IMR-90 (cell line): ENCODE data around the gene INPP5J. TPM values are rescaled to one million over a fixed set of nuclear protein-coding genes. Genes with fewer than 3 reads are reported as not detected.

ENCODE experiments used
- ATAC-seq: fragments of 200-7000 bp; cut with Tn5 transposase; 2 replicates; pipeline ENCODE4 v1.9.1; 2020; ENCODE audit warnings: low read depth, mild to moderate bottlenecking, moderate library complexity
- BruUV-seq: library from RNA; stranded (reverse); fragments of 400-500 nt; replicated peaks from 2 replicates; lab custom pipeline; 2021; lab: Mats Ljungman, UMichigan
- CTCF ChIA-PET: fragments of 300-600 bp; formaldehyde crosslinking; extraction: SDS; loops from one replicate; lab custom pipeline; 2021; ENCODE audit warnings: antibody characterized with exemption; lab: Yijun Ruan, JAX
- POLR2A ChIA-PET: fragments of 300-600 bp; sonication (Branson Sonifier 250); formaldehyde crosslinking; loops from one replicate; lab custom pipeline; 2022; ENCODE audit warnings: antibody characterized with exemption; ENCODE audit not compliant: unreplicated experiment; lab: Charles Lee
- DNase-seq: peaks from one replicate; pipeline ENCODE4 v3.0.0; 2013
- H2AFZ ChIP-seq: replicated peaks from 2 replicates; pipeline ENCODE3; 2013; ENCODE audit warnings: low read length, mild to moderate bottlenecking; ENCODE audit not compliant: poor library complexity
- H2AK5ac ChIP-seq: 2 replicates; pipeline ENCODE4 v1.6.1; 2013; ENCODE audit warnings: low read depth, low read length, inconsistent platforms
- H2AK9ac ChIP-seq: replicated peaks from 2 replicates; pipeline ENCODE3; 2013; ENCODE audit warnings: mild to moderate bottlenecking, low read depth, low read length, moderate library complexity; ENCODE audit not compliant: poor library complexity
- H2BK120ac ChIP-seq: 2 replicates; pipeline ENCODE4 v1.6.1; 2013; ENCODE audit warnings: low read depth, low read length, inconsistent platforms
- H2BK15ac ChIP-seq: 3 replicates; pipeline ENCODE4 v1.6.1; 2013; ENCODE audit warnings: low read depth, low read length, inconsistent platforms
- H2BK20ac ChIP-seq: 2 replicates; pipeline ENCODE4 v1.6.1; 2013; ENCODE audit warnings: low read depth, mild to moderate bottlenecking, inconsistent platforms, low read length, moderate library complexity
- H2BK5ac ChIP-seq: 2 replicates; pipeline ENCODE4 v1.6.1; 2013; ENCODE audit warnings: mild to moderate bottlenecking, low read depth, low read length, inconsistent platforms; ENCODE audit not compliant: poor library complexity, severe bottlenecking
- H3K14ac ChIP-seq: replicated peaks from 2 replicates; pipeline ENCODE4 v1.6.1; 2013; ENCODE audit warnings: low read depth, low read length, inconsistent platforms
- H3K18ac ChIP-seq: 2 replicates; pipeline ENCODE4 v1.6.1; 2013; ENCODE audit warnings: low read depth, low read length, control low read depth
- H3K23ac ChIP-seq: 2 replicates; pipeline ENCODE4 v1.6.1; 2013; ENCODE audit warnings: low read depth, low read length, inconsistent platforms
- H3K27ac ChIP-seq: 2 replicates; pipeline ENCODE4 v1.5.1; 2013; ENCODE audit warnings: mild to moderate bottlenecking, control low read depth, low read length; ENCODE audit not compliant: insufficient read depth
- H3K27me3 ChIP-seq: 2 replicates; pipeline ENCODE4 v1.6.1; 2013; ENCODE audit warnings: low read length; ENCODE audit not compliant: control insufficient read depth, insufficient read depth
- H3K36me3 ChIP-seq: 2 replicates; pipeline ENCODE4 v1.6.1; 2013; ENCODE audit warnings: low read length, mixed read lengths; ENCODE audit not compliant: control insufficient read depth, insufficient read depth
- H3K4ac ChIP-seq: 2 replicates; pipeline ENCODE4 v1.6.1; 2013; ENCODE audit warnings: low read depth, low read length, inconsistent platforms
- H3K4me1 ChIP-seq: 2 replicates; pipeline ENCODE4 v1.6.1; 2013; ENCODE audit warnings: low read length, mixed read lengths; ENCODE audit not compliant: control insufficient read depth, insufficient read depth
- H3K4me2 ChIP-seq: 2 replicates; pipeline ENCODE4 v1.6.1; 2013; ENCODE audit warnings: low read depth, mild to moderate bottlenecking, control low read depth, low read length, moderate library complexity
- H3K4me3 ChIP-seq: 2 replicates; pipeline ENCODE4 v1.5.1; 2013; ENCODE audit warnings: low read depth, mild to moderate bottlenecking, control low read depth, low read length, moderate library complexity; ENCODE audit not compliant: insufficient read depth
- H3K56ac ChIP-seq: 2 replicates; pipeline ENCODE4 v1.6.1; 2013; ENCODE audit warnings: low read length, inconsistent platforms; ENCODE audit not compliant: insufficient read depth; ENCODE audit errors: extremely low read depth
- H3K79me1 ChIP-seq, 2 experiments: 2 replicates each; pipeline ENCODE4 v1.6.1; 2013; ENCODE audit warnings: low read length in 2 of 2, inconsistent platforms in 1 of 2, low read depth in 1 of 2
- H3K9ac ChIP-seq: 2 replicates; pipeline ENCODE4 v1.6.1; 2013; ENCODE audit warnings: low read depth, low read length, control low read depth
- H3K9me1 ChIP-seq: 2 replicates; pipeline ENCODE4 v1.6.1; 2013; ENCODE audit warnings: low read length, inconsistent platforms; ENCODE audit not compliant: insufficient read depth
- H3K9me3 ChIP-seq: 2 replicates; pipeline ENCODE4 v1.6.1; 2013; ENCODE audit warnings: low read length; ENCODE audit not compliant: control insufficient read depth, insufficient read depth
- H4K20me1 ChIP-seq: 2 replicates; pipeline ENCODE4 v1.6.1; 2013; ENCODE audit warnings: low read length, inconsistent platforms; ENCODE audit not compliant: insufficient read depth
- H4K5ac ChIP-seq: 2 replicates; pipeline ENCODE4 v1.6.1; 2013; ENCODE audit warnings: mild to moderate bottlenecking, low read depth, low read length, control low read depth
- H4K8ac ChIP-seq, 2 experiments: 2 replicates each; pipeline ENCODE4 v1.6.1; 2013; ENCODE audit warnings: low read depth in 2 of 2, low read length in 2 of 2, control low read depth in 1 of 2, inconsistent platforms in 1 of 2
- H4K91ac ChIP-seq: 2 replicates; pipeline ENCODE4 v1.6.1; 2013; ENCODE audit warnings: low read depth, low read length, inconsistent platforms; ENCODE audit not compliant: insufficient read depth
- BHLHE40 ChIP-seq: fragments of 150-350 bp; IDR thresholded peaks from 2 replicates; pipeline ENCODE4 v1.6.1; 2016; ENCODE audit warnings: mild to moderate bottlenecking, low read depth, low read length
- CEBPB ChIP-seq: IDR thresholded peaks from 2 replicates; pipeline ENCODE4 v1.6.1; 2012; ENCODE audit warnings: low read depth, low read length, improper control_type of control experiment
- CHD1 ChIP-seq: IDR thresholded peaks from 2 replicates; pipeline ENCODE4 v1.6.1; 2012; ENCODE audit warnings: low read depth, low read length, improper control_type of control experiment
- FOS ChIP-seq: fragments of 150-350 bp; IDR thresholded peaks from 2 replicates; pipeline ENCODE4 v1.6.1; 2016; ENCODE audit warnings: low read depth, low read length
- MAFK ChIP-seq: IDR thresholded peaks from 2 replicates; pipeline ENCODE4 v1.6.1; 2012; ENCODE audit warnings: low read depth, low read length, improper control_type of control experiment
- MAZ ChIP-seq: IDR thresholded peaks from 2 replicates; pipeline ENCODE4 v1.6.1; 2012; ENCODE audit warnings: low read depth, mild to moderate bottlenecking, low read length, improper control_type of control experiment, moderate library complexity, borderline replicate concordance
- MXI1 ChIP-seq: IDR thresholded peaks from 2 replicates; pipeline ENCODE4 v1.6.1; 2012; ENCODE audit warnings: low read depth, mild to moderate bottlenecking, low read length, moderate library complexity, borderline replicate concordance
- NFE2L2 ChIP-seq: fragments of 150-350 bp; IDR thresholded peaks from 2 replicates; pipeline ENCODE4 v1.6.1; 2016; ENCODE audit warnings: low read depth, mild to moderate bottlenecking, low read length
- POLR2A ChIP-seq: IDR thresholded peaks from 2 replicates; pipeline ENCODE4 v1.6.1; 2012; ENCODE audit warnings: mild to moderate bottlenecking, low read depth, low read length
- RAD21 ChIP-seq: IDR thresholded peaks from 2 replicates; pipeline ENCODE4 v1.6.1; 2012; ENCODE audit warnings: low read length, improper control_type of control experiment
- RCOR1 ChIP-seq: IDR thresholded peaks from 2 replicates; pipeline ENCODE4 v1.6.1; 2012; ENCODE audit warnings: mild to moderate bottlenecking, low read length, improper control_type of control experiment; ENCODE audit not compliant: insufficient replicate concordance
- RFX5 ChIP-seq: IDR thresholded peaks from 2 replicates; pipeline ENCODE4 v1.8.0; 2012; ENCODE audit warnings: low read depth, mild to moderate bottlenecking, low read length, moderate library complexity
- SMC3 ChIP-seq: fragments of 150-350 bp; IDR thresholded peaks from 2 replicates; pipeline ENCODE4 v1.6.1; 2016; ENCODE audit warnings: low read depth, mild to moderate bottlenecking, antibody characterized with exemption, low read length, moderate library complexity
- WGBS, 2 experiments: methylation state at CpG; one replicate each; pipeline versions ENCODE4 v1.1.5 to v1.1.7; 2013; ENCODE audit warnings: missing lambda C conversion rate in 2 of 2; ENCODE audit not compliant: insufficient read length in 1 of 2; ENCODE audit errors: extremely low coverage in 2 of 2; 5-methylcytosine and 5-hydroxymethylcytosine counted together
- dilution Hi-C: fragments of 300-500 bp; cut with HindIII; formaldehyde crosslinking; loops from one replicate; pipeline ENCODE4 v1.14.3; 2018; ENCODE audit warnings: low sequenced_read_pairs; ENCODE audit not compliant: unreplicated experiment
- in situ Hi-C: fragments of 300-500 bp; cut with MboI; formaldehyde crosslinking; loops from 3 replicates; pipeline ENCODE4 v1.14.3; 2019; ENCODE audit warnings: low sequenced_read_pairs, inconsistent platforms, mixed read lengths
- intact Hi-C: fragments of 100-400 bp; cut with micrococcal nuclease; formaldehyde crosslinking; loops from 2 replicates; pipeline ENCODE4 v1.10.0; 2022
- polyA plus RNA-seq, 3 experiments: library from polyadenylated mRNA; depleted of rRNA; stranded (reverse); fragments of >200 nt; gene quantifications; 2 replicates each; pipeline ENCODE4 v1.2.3, GENCODE V29; 2012; ENCODE audit warnings: low replicate concordance in 1 of 3
- total RNA-seq: library from RNA; depleted of rRNA; stranded (reverse); fragments of >200 nt; gene quantifications from 2 replicates; pipeline ENCODE4 v1.2.3, GENCODE V29; 2012
- TF ChIP-seq, protein P1 (sequence below): fragments of 150-350 bp; IDR thresholded peaks from 2 replicates; pipeline ENCODE4 v1.6.1; 2016; ENCODE audit warnings: low read depth, mild to moderate bottlenecking, low read length, moderate library complexity, borderline replicate concordance
- TF ChIP-seq, protein P2 (sequence below): conservative IDR thresholded peaks from 2 replicates; pipeline ENCODE4 v1.5.1; 2012; ENCODE audit warnings: mild to moderate bottlenecking, low read depth, low read length, improper control_type of control experiment
- TF ChIP-seq, protein P3 (sequence below): fragments of 150-350 bp; IDR thresholded peaks from 2 replicates; pipeline ENCODE4 v1.6.1; 2017; ENCODE audit warnings: mild to moderate bottlenecking, antibody characterized with exemption, low read length, low read depth

INPP5J gene
- total and polyA plus RNA-seq, 2 of the 4 experiments (the other 2 are of a cell fraction), result 0.36 to 2.2 TPM

DNA sequence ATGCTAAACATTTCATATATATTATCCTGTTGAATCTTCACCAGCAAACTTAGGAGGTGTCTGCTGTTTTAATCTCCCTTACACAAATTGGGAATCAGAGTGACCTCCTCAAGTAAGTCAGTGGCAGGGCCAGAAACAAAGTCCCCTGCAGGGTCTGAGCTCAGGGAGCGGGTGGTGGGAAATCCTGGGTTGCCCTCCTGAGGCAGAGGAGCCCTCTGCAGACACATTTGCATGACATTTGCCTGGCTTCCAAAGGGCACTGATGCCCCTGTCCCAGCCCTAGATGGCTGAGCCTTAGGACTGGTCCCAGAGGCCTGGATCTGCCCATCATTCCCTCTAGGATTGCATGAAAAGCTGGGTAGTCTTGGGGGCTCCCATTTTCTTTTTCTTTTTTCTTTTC is 2.1 kb upstream of the INPP5J start:
- H3K18ac ChIP-seq, result no peak overlapping the region
- intact Hi-C loops (no loop called here), in situ Hi-C loops (no loop called here), dilution Hi-C loops (no loop called here)
- H2BK120ac ChIP-seq, result no peak overlapping the region
- H3K4me1 ChIP-seq, result peaks cover 5% of the 10 kb centered on the region
- H3K56ac ChIP-seq, result no peak overlapping the region
- H2BK5ac ChIP-seq, result no peak overlapping the region
- ChIA-PET CTCF (no interaction called here), POLR2A (interaction anchor here (0.5 kb wide), 1 partner anchor 710 kb away, joined by 3 read pairs; no protein-coding TSS in a partner anchor)
- no peaks in the 10 kb centered on the region; the same call in 1 of the 2 replicates for H3K9me1 ChIP-seq
- no peak overlapping the region for H2AK9ac ChIP-seq
- TF ChIP-seq BHLHE40 (no peak), CEBPB (no peak), SMC3 (no peak), MAZ (no peak), MXI1 (no peak), RFX5 (no peak), NFE2L2 (no peak), MAFK (no peak), FOS (no peak), CHD1 (no peak), RCOR1 (no peak), RAD21 (no peak), POLR2A (no peak)
- TF ChIP-seq, protein P1, sequence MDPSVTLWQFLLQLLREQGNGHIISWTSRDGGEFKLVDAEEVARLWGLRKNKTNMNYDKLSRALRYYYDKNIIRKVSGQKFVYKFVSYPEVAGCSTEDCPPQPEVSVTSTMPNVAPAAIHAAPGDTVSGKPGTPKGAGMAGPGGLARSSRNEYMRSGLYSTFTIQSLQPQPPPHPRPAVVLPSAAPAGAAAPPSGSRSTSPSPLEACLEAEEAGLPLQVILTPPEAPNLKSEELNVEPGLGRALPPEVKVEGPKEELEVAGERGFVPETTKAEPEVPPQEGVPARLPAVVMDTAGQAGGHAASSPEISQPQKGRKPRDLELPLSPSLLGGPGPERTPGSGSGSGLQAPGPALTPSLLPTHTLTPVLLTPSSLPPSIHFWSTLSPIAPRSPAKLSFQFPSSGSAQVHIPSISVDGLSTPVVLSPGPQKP, result no peak
- TF ChIP-seq, protein P2, sequence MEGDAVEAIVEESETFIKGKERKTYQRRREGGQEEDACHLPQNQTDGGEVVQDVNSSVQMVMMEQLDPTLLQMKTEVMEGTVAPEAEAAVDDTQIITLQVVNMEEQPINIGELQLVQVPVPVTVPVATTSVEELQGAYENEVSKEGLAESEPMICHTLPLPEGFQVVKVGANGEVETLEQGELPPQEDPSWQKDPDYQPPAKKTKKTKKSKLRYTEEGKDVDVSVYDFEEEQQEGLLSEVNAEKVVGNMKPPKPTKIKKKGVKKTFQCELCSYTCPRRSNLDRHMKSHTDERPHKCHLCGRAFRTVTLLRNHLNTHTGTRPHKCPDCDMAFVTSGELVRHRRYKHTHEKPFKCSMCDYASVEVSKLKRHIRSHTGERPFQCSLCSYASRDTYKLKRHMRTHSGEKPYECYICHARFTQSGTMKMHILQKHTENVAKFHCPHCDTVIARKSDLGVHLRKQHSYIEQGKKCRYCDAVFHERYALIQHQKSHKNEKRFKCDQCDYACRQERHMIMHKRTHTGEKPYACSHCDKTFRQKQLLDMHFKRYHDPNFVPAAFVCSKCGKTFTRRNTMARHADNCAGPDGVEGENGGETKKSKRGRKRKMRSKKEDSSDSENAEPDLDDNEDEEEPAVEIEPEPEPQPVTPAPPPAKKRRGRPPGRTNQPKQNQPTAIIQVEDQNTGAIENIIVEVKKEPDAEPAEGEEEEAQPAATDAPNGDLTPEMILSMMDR, result no peak
- TF ChIP-seq, protein P3, sequence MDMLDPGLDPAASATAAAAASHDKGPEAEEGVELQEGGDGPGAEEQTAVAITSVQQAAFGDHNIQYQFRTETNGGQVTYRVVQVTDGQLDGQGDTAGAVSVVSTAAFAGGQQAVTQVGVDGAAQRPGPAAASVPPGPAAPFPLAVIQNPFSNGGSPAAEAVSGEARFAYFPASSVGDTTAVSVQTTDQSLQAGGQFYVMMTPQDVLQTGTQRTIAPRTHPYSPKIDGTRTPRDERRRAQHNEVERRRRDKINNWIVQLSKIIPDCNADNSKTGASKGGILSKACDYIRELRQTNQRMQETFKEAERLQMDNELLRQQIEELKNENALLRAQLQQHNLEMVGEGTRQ, result no peak
- H4K20me1 ChIP-seq, result no peaks in the 10 kb centered on the region
- no peak overlapping the region for H3K9ac ChIP-seq
- H4K8ac ChIP-seq, result no peak overlapping the region
- H4K91ac ChIP-seq, result no peak overlapping the region
- H3K14ac ChIP-seq, result no peak overlapping the region
- H3K4me3 ChIP-seq, result no peak overlapping the region
- 100% methylated on average over 1 of the region's 1 CpG; no CpG with 5 or more reads in 1 of the 2 experiments for WGBS, 2 experiments
- H2BK20ac ChIP-seq, result no peak overlapping the region
- no peak overlapping the region for H3K4me2 ChIP-seq
- H4K5ac ChIP-seq, result no peak overlapping the region
- no peak overlapping the region for H2AK5ac ChIP-seq
- no peak overlapping the region for H3K4ac ChIP-seq
- no peak overlapping the region for H3K23ac ChIP-seq
- peaks cover 0 to 4% of the 10 kb centered on the region in 2 experiments; a peak in 1 of 4 replicates for H3K79me1 ChIP-seq
- ATAC-seq (no peak), DNase-seq (no peak)
- H3K9me3 ChIP-seq, result no peaks in the 10 kb centered on the region
- H3K27ac ChIP-seq, result no peak overlapping the region
- no peaks in the 10 kb centered on the region for H3K36me3 ChIP-seq
- no peak overlapping the region for H2BK15ac ChIP-seq
- no peak overlapping the region for H2AFZ ChIP-seq
- BruUV-seq, result no TSS peak
- H3K27me3 ChIP-seq, result no peaks in the 10 kb centered on the region
